GM19238 (cell line): Measurements from ENCODE around the gene FLVCR1.
"Not testable (repeated sequence)": the region's sequence is repeated elsewhere in the genome, so short reads cannot be mapped to it uniquely, and the experiment has no call there.

Experiments
- DNase-seq: peaks from one replicate; pipeline ENCODE4 v3.0.0; 2011; ENCODE audit warnings: low spot score; ENCODE audit not compliant: insufficient read length

The FLVCR1 gene

GRCh38 chr1:212860713-212861581 lies 2.9 kb downstream of the FLVCR1 start:
- DNase-seq = no peak

- no peak for DNase-seq
These were observed 4.1 kb downstream of the FLVCR1 start for GRCh38 chr1:212862111-212862690.

- not testable (repeated sequence) for DNase-seq
These were observed 5.3 kb downstream of the FLVCR1 start for GRCh38 chr1:212863345-212863744.

- no peak for DNase-seq
These were observed 6.1 kb downstream of the FLVCR1 start for GRCh38 chr1:212864201-212864600.

- no peak for DNase-seq
These were observed 9.1 kb downstream of the FLVCR1 start for GRCh38 chr1:212867192-212867591.

- DNase-seq = no peak
These were observed 13.9 kb downstream of the FLVCR1 start for GRCh38 chr1:212871976-212872375.

GRCh38 chr1:212873518-212873917 lies 15.4 kb downstream of the FLVCR1 start:
- no peak for DNase-seq

GRCh38 chr1:212878418-212878817 lies 20.3 kb downstream of the FLVCR1 start:
- no peak for DNase-seq

GRCh38 chr1:212879947-212880690 lies 22.0 kb downstream of the FLVCR1 start:
- no peak for DNase-seq

GRCh38 chr1:212884592-212884991 lies 26.5 kb downstream of the FLVCR1 start:
- DNase-seq = no peak

- no peak for DNase-seq
These were observed 34.0 kb downstream of the FLVCR1 start for GRCh38 chr1:212892108-212892507.

- no peak for DNase-seq
These were observed 41.8 kb downstream of the FLVCR1 start for GRCh38 chr1:212899845-212900244.

- no peak for DNase-seq
These were observed 43.2 kb downstream of the FLVCR1 start for GRCh38 chr1:212901290-212901689.

- no peak for DNase-seq
These were observed 44.0 kb downstream of the FLVCR1 start for GRCh38 chr1:212902054-212902453.

- DNase-seq = no peak
These were observed 45.6 kb downstream of the FLVCR1 start for GRCh38 chr1:212903664-212904063.

- not testable (repeated sequence) for DNase-seq
These were observed 50.0 kb downstream of the FLVCR1 start for GRCh38 chr1:212908071-212908470.

- DNase-seq = no peak
These were observed 50.9 kb downstream of the FLVCR1 start for GRCh38 chr1:212908971-212909370.

- DNase-seq = no peak
These were observed 51.6 kb downstream of the FLVCR1 start for GRCh38 chr1:212909652-212910063.

- not testable (repeated sequence) for DNase-seq
These were observed 52.1 kb downstream of the FLVCR1 start for GRCh38 chr1:212910213-212910612.

- not testable (repeated sequence) for DNase-seq
These were observed 55.6 kb downstream of the FLVCR1 start for GRCh38 chr1:212913638-212914037.

GRCh38 chr1:212914110-212914509 lies 56.0 kb downstream of the FLVCR1 start:
- not testable (repeated sequence) for DNase-seq

GRCh38 chr1:212914789-212915188 lies 56.7 kb downstream of the FLVCR1 start:
- no peak for DNase-seq
